HuH-7 (cell line): ENCODE measurements around the gene GPC1.

Source experiments
- DNase-seq: peaks from one replicate; pipeline ENCODE4 v3.0.0; 2011; ENCODE audit warnings: low spot score

Gene GPC1

GRCh38 chr2:240413813-240414429 lies 21.5 kb upstream of the GPC1 start:
- no peak for DNase-seq

DNA sequence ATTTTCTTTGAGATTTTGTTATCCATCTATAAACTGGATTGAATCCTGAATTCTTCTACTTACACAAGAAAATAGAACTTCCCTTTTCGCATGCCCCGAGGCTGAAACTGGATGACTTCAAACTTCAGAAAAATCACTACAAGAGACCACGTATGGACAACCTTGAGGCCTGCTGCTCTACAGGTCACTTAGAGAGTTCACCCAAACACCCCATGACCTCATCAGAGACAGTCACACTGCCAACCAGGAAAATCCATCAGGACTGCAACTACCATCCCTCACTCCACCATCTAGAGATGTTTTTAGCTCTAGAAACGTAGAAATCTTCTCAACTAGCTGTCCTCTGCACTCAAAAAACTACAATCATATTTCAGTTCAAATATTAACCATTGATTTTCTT lies 18.6 kb upstream of the GPC1 start:
- DNase-seq = no peak

- DNase-seq = no peak
These were observed 17.2 kb upstream of the GPC1 start for GRCh38 chr2:240418311-240418710.

GRCh38 chr2:240419271-240419670 lies 16.2 kb upstream of the GPC1 start:
- no peak for DNase-seq

DNA sequence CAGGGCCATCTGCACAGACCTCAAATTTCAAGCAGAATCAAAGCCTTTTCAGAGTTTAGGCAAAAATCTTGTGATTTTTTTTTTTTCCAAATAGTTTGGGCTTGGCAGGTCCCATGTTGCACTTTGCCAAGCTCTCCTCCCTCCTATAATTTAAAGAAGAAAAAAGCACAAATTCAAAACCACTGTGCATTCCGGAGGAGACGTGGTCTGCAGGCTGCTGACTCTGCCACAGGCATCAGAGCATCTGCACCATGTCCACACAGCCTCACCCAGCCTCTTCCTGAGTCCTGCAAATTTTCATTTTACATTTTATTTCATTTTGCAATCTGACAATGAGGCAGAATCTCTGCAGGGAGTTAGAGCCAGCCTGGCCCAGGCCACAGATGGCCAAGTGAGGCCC lies 15.7 kb upstream of the GPC1 start:
- DNase-seq = no peak

- DNase-seq = no peak
These were observed 15.0 kb upstream of the GPC1 start for GRCh38 chr2:240420206-240421104.

DNA sequence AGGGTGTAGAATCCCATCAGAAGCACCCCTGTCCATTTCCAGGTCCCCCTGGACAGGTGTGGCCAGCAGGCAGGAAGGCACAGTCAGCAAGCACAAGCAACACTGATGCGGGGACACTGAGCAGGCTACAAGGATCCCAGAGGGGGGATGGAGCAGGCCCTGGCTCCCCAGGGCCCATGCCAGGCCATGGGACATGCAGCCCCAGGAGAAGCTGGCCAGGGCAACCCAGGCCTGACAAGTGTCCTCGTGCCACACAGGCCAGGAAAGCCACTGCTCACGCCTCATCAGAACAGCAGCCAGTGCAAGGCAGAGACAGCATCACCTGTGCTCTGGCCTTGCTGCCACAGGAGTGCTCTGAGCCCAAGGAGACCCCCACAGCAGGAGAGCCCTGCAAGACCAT lies 14.1 kb upstream of the GPC1 start:
- DNase-seq = no peak

GRCh38 chr2:240422658-240423329 lies 12.7 kb upstream of the GPC1 start:
- no peak for DNase-seq

DNA sequence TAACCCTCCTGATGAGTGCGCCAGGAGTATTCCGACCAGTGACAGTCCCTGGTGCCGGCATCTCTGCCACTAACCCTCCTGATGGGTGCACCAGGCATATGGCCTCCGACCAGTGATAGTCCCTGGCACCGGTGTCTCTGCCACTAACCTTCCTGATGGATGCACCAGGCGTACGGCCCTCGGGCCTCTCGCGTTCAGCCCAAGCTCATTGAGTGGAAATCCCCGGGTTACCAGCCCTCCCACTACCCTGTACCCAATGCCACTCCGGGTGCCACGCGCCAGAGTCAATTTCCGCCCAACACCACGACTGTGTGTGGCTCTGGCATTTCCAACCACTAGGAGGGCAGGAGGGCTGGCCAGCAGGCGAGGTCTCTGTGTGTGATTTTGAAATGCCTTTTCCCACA lies 11.7 kb upstream of the GPC1 start:
- no peak for DNase-seq

- DNase-seq = no peak
These were observed 10.9 kb upstream of the GPC1 start for GRCh38 chr2:240424341-240425235.

DNA sequence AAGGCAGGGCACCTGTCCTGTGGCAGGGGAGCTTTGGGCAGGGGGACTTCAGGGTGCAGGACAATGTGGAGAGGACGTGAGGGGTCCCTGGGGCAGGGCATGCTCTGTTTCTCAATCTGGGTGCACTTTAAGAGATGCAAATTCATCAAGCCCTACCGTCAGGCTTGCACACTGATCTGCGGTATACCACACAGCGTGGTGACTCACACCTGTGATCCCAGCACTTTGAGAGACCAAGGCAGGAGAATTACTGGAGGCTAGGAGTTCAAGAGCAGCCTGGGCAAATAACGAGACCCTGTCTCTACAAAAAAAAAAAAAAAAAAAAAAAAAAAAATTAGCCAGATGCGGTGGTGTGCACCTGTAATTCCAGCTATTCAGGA lies 10.2 kb upstream of the GPC1 start:
- no peak for DNase-seq

- DNase-seq = no peak
These were observed 9.8 kb upstream of the GPC1 start for GRCh38 chr2:240425697-240426096.

DNA sequence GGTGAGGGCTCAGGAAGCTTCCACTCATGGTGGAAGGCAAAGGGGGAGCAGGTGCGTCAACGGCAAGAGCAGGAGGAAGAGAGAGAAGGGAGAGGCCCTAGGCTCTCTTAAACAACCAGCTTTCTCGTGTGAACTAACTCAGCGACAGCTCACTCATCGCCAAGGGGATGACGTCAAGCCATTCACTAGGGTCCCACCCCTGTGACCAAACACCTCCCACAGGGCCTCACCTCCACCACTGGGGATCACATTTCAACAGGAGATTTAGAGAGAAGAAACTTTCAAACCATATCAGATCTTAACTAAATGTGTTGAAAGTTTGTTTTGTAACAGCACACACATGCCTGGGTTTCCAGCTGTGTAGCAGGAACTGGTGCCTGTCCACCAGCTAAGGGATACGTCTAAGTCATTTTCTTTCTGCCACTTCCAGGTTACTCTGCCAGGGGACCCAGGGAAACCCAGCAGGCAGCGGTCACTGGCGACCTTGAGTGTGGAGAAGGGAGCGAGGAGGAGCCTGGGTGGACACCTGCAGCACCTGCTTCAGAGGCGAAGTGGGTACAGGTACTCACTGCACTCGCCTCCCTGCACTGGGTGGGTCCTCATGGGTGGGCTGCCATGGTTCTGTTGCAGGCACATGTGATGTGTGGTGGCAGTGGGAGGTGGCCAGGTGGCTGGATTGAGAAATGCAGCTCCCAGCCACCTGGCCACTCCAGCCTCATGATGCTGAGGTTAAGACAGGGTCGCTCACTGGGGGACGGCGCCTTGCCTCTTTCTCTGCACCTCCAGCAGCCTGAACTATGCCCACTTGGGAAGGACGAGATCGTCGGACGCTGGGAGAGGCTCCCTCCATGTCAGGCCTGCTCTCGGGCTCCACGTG lies 8.4 kb upstream of the GPC1 start:
- no peak for DNase-seq

- DNase-seq = no peak
These were observed 7.7 kb upstream of the GPC1 start for GRCh38 chr2:240427729-240428128.

GRCh38 chr2:240428245-240428644 lies 7.2 kb upstream of the GPC1 start:
- no peak for DNase-seq

GRCh38 chr2:240429341-240429871 lies 6.1 kb upstream of the GPC1 start:
- no peak for DNase-seq

- no peak for DNase-seq
These were observed 5.5 kb upstream of the GPC1 start for GRCh38 chr2:240429872-240430491.

- no peak for DNase-seq
These were observed 4.9 kb upstream of the GPC1 start for GRCh38 chr2:240430595-240430994.

- no peak for DNase-seq
These were observed 4.2 kb upstream of the GPC1 start for GRCh38 chr2:240431271-240431660.

GRCh38 chr2:240431661-240432424 lies 3.6 kb upstream of the GPC1 start:
- DNase-seq = no peak
